Liver (tissue), 3 donors: ENCODE data around the gene MTHFSD.

Experiments used
- EGR1 ChIP-seq, 2 donors: IDR thresholded peaks; 2 replicates each; pipeline ENCODE4 v1.6.1; 2016 to 2018; ENCODE audit warnings: antibody characterized with exemption in 2 of 2, low read depth in 2 of 2
- FOXA1 ChIP-seq: IDR thresholded peaks from 2 replicates; pipeline ENCODE4 v1.6.1; 2016; ENCODE audit warnings: antibody characterized with exemption
- GABPA ChIP-seq, 2 donors: IDR thresholded peaks in 1 of 2; conservative IDR thresholded peaks in 1 of 2; 2 replicates each; pipeline ENCODE4 v1.6.1; 2016; ENCODE audit warnings: antibody characterized with exemption in 2 of 2, mild to moderate bottlenecking in 1 of 2, moderate library complexity in 1 of 2
- JUND ChIP-seq, 2 donors: IDR thresholded peaks; 2 replicates each; pipeline ENCODE4 v1.6.1; 2016; ENCODE audit warnings: antibody characterized with exemption in 2 of 2
- NR2F2 ChIP-seq: IDR thresholded peaks from 2 replicates; pipeline ENCODE4 v1.6.1; 2016; ENCODE audit warnings: antibody characterized with exemption
- RAD21 ChIP-seq, 2 donors: IDR thresholded peaks; 2 replicates each; pipeline ENCODE4 v1.6.1; 2016; ENCODE audit warnings: antibody characterized with exemption in 2 of 2, mild to moderate bottlenecking in 2 of 2
- RXRA ChIP-seq, 2 donors: IDR thresholded peaks; 2 replicates each; pipeline ENCODE4 v1.6.1; 2017 to 2018; ENCODE audit warnings: antibody characterized with exemption in 2 of 2, mild to moderate bottlenecking in 1 of 2
- SP1 ChIP-seq: IDR thresholded peaks from 2 replicates; pipeline ENCODE4 v1.6.1; 2018; ENCODE audit warnings: antibody characterized with exemption, mild to moderate bottlenecking
- TAF1 ChIP-seq: conservative IDR thresholded peaks from 2 replicates; pipeline ENCODE4 v1.6.1; 2016; ENCODE audit warnings: antibody characterized with exemption, mild to moderate bottlenecking
- YY1 ChIP-seq: IDR thresholded peaks from 2 replicates; pipeline ENCODE4 v1.6.1; 2016; ENCODE audit warnings: antibody characterized with exemption, mild to moderate bottlenecking
- TF ChIP-seq, protein P1 (sequence below): IDR thresholded peaks from 2 replicates; pipeline ENCODE4 v1.6.1; 2016; ENCODE audit warnings: antibody characterized with exemption, mild to moderate bottlenecking
- TF ChIP-seq, protein P2 (sequence below): fragments of 150-350 bp; IDR thresholded peaks from 2 replicates; pipeline ENCODE4 v1.5.1; 2017; ENCODE audit warnings: improper control_type of control experiment, low read depth, low read length; ENCODE audit not compliant: missing input control
- TF ChIP-seq, protein P3 (sequence below): IDR thresholded peaks from 2 replicates; pipeline ENCODE4 v1.6.1; 2016; ENCODE audit warnings: antibody characterized with exemption
- TF ChIP-seq, protein P4 (sequence below): IDR thresholded peaks from 2 replicates; pipeline ENCODE4 v1.6.1; 2016; ENCODE audit warnings: antibody characterized with exemption
- donor health status: healthy.
- donor health status: healthy.

DNA sequence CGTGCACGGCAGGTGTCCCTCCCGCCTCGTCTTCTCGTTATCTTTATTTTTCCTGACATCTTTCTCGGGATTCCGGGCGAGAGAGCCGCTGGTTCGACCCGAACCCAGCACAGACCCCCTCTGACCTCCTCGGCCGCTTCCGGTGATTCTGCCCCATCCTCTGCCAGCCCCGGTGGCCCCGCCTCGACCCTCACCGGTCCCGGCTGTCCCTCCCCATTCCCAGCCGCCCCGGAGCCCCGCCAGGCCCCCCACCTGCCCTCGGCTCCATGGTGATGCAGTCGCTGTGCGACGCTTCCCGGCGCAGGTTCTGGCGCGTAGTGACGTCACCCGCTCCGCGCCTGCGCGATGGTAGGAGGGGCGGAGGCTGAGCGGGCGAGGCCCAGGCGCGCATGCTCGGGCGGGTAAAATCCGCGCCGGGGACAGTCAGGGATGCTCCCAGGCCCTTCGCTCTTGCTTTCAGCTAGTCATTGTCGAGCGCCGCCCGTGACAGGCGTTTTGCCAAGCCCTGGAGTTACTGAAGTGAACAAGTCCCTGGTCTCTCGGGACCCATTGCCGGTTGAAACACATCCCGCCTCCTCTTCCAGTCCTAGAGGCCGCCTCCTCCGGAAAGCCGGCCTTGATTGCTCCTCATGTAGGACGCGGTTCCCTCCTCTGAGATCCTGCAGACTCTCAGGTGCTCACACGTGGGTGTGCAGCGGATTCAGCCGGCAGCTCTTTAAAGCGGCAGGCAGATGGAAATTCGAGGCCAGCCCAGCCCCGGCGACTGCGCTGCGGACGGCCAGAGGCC, at the start of gene MTHFSD:
- TF ChIP-seq, protein P1, sequence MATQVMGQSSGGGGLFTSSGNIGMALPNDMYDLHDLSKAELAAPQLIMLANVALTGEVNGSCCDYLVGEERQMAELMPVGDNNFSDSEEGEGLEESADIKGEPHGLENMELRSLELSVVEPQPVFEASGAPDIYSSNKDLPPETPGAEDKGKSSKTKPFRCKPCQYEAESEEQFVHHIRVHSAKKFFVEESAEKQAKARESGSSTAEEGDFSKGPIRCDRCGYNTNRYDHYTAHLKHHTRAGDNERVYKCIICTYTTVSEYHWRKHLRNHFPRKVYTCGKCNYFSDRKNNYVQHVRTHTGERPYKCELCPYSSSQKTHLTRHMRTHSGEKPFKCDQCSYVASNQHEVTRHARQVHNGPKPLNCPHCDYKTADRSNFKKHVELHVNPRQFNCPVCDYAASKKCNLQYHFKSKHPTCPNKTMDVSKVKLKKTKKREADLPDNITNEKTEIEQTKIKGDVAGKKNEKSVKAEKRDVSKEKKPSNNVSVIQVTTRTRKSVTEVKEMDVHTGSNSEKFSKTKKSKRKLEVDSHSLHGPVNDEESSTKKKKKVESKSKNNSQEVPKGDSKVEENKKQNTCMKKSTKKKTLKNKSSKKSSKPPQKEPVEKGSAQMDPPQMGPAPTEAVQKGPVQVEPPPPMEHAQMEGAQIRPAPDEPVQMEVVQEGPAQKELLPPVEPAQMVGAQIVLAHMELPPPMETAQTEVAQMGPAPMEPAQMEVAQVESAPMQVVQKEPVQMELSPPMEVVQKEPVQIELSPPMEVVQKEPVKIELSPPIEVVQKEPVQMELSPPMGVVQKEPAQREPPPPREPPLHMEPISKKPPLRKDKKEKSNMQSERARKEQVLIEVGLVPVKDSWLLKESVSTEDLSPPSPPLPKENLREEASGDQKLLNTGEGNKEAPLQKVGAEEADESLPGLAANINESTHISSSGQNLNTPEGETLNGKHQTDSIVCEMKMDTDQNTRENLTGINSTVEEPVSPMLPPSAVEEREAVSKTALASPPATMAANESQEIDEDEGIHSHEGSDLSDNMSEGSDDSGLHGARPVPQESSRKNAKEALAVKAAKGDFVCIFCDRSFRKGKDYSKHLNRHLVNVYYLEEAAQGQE = no peak
- no peak for TF ChIP-seq RAD21 (IDR thresholded peaks at IDR 0.05)
- TF ChIP-seq, protein P2, sequence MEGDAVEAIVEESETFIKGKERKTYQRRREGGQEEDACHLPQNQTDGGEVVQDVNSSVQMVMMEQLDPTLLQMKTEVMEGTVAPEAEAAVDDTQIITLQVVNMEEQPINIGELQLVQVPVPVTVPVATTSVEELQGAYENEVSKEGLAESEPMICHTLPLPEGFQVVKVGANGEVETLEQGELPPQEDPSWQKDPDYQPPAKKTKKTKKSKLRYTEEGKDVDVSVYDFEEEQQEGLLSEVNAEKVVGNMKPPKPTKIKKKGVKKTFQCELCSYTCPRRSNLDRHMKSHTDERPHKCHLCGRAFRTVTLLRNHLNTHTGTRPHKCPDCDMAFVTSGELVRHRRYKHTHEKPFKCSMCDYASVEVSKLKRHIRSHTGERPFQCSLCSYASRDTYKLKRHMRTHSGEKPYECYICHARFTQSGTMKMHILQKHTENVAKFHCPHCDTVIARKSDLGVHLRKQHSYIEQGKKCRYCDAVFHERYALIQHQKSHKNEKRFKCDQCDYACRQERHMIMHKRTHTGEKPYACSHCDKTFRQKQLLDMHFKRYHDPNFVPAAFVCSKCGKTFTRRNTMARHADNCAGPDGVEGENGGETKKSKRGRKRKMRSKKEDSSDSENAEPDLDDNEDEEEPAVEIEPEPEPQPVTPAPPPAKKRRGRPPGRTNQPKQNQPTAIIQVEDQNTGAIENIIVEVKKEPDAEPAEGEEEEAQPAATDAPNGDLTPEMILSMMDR = no peak
- peak; percentile 65 for TF ChIP-seq YY1
- TF ChIP-seq, protein P3, sequence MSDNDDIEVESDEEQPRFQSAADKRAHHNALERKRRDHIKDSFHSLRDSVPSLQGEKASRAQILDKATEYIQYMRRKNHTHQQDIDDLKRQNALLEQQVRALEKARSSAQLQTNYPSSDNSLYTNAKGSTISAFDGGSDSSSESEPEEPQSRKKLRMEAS = peak; percentile 18
- TF ChIP-seq JUND (IDR thresholded peaks at IDR 0.05) = peak in 1 of 2 donors; percentile 35
- no peak for TF ChIP-seq TAF1
- no peak for TF ChIP-seq EGR1 (IDR thresholded peaks at IDR 0.05; ENCODE audit: low read depth in 2 of 2)
- TF ChIP-seq NR2F2 = peak; percentile 0
- no peak for TF ChIP-seq GABPA (IDR thresholded peaks at IDR 0.05 in 1 of 2, conservative IDR thresholded peaks at IDR 0.05 in 1 of 2)
- no peak for TF ChIP-seq RXRA (IDR thresholded peaks at IDR 0.05)
- no peak for TF ChIP-seq SP1
- no peak for TF ChIP-seq FOXA1
- TF ChIP-seq, protein P4, sequence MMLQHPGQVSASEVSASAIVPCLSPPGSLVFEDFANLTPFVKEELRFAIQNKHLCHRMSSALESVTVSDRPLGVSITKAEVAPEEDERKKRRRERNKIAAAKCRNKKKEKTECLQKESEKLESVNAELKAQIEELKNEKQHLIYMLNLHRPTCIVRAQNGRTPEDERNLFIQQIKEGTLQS = no peak
